ENCODE measurements around the gene ARID1A.

DNA sequence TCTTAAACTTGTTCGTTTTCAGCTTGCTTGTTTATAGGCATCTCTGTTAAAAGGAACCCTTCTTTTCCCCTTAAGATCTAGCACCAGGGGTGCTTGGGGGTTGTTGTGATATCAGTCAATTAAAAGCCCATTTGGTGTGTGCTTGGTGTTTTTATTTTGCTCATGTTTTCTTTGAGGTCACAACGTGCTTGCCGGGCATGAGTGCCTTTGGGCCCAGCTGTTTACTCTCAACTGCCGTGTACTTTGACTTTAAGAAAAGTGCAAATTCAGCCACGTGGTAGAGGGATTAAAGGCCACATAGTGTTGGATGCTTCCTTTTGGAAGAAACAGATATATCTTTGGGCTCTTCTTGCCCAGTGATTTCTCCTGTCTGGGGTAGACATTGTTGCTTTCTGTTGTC lies 10.5 kb downstream of the ARID1A start:
- TF ChIP-seq, protein P1, sequence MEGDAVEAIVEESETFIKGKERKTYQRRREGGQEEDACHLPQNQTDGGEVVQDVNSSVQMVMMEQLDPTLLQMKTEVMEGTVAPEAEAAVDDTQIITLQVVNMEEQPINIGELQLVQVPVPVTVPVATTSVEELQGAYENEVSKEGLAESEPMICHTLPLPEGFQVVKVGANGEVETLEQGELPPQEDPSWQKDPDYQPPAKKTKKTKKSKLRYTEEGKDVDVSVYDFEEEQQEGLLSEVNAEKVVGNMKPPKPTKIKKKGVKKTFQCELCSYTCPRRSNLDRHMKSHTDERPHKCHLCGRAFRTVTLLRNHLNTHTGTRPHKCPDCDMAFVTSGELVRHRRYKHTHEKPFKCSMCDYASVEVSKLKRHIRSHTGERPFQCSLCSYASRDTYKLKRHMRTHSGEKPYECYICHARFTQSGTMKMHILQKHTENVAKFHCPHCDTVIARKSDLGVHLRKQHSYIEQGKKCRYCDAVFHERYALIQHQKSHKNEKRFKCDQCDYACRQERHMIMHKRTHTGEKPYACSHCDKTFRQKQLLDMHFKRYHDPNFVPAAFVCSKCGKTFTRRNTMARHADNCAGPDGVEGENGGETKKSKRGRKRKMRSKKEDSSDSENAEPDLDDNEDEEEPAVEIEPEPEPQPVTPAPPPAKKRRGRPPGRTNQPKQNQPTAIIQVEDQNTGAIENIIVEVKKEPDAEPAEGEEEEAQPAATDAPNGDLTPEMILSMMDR (IDR thresholded peaks at IDR 0.05): no peak
- TF ChIP-seq EZH2 (IDR thresholded peaks at IDR 0.05): no peak
- no peak for TF ChIP-seq EZH2phosphoT487 (IDR thresholded peaks at IDR 0.05)

All from neural progenitor cell (in vitro differentiated cells).